ENCODE data around the gene WASF3. TPM values are rescaled to one million over a fixed set of nuclear protein-coding genes. Genes with fewer than 3 reads are reported as not detected.

The WASF3 gene
- total and polyA plus RNA-seq, 10 of the 15 experiments (the other 5 are each of a cell fraction or from before 2014, with no cell fraction given): under 0.01 to 0.10 (median 0.01) TPM; not detected in 7

DNA sequence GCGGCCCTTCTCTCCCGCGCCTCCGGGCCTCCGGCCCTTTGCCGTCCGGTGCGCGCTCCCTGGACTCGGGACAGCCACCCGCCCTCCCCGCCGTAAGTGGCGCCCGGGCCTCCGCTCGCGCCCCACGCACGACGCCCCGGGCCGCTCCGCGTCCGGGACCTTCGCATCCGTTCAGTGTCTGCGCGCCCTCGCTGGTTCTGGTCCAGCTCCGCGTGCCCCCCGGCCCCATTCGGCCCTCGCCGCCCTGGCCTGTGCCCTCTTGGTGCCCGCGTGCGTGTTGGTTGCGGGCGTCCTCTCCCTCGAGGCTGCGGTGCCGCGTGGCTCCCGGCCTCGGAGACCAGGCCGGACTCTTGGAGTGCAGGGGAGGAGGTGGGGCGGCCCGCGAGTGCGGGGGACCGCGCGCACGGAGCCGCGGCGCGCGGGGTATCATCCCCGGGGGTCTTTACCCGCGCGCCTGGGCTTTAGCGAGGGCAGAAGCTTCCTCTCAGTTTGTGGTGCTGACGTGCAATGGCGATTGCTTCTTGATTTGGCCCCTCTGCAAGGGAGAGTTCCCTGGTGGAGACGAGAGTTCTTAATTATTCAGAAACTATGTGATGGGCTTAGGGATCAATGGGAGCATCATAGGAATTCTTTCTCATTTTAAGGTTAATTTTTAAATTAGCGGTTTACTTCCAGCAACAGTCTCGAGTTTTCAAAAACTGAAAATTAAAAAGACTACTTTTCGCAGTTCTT lies 757 bp downstream of the WASF3 start:
- RAD21 ChIA-PET (ENCODE audit: unreplicated experiment): no interaction called here
- no peak overlapping the region for H2AFZ ChIP-seq (ENCODE audit: control insufficient read depth, low read depth, low read length)
- H3K9ac ChIP-seq (ENCODE audit: control insufficient read depth, insufficient read depth, low read length): no peak overlapping the region
- no peak for TF ChIP-seq ZNF207 (IDR thresholded peaks at IDR 0.05; ENCODE audit: borderline replicate concordance)
- TF ChIP-seq CHD2 (IDR thresholded peaks at IDR 0.05; ENCODE audit: borderline replicate concordance, low read depth, low read length): no peak
- no peak for TF ChIP-seq POLR2A (IDR thresholded peaks at IDR 0.05; ENCODE audit: low read depth, low read length)
- TF ChIP-seq, protein P1, sequence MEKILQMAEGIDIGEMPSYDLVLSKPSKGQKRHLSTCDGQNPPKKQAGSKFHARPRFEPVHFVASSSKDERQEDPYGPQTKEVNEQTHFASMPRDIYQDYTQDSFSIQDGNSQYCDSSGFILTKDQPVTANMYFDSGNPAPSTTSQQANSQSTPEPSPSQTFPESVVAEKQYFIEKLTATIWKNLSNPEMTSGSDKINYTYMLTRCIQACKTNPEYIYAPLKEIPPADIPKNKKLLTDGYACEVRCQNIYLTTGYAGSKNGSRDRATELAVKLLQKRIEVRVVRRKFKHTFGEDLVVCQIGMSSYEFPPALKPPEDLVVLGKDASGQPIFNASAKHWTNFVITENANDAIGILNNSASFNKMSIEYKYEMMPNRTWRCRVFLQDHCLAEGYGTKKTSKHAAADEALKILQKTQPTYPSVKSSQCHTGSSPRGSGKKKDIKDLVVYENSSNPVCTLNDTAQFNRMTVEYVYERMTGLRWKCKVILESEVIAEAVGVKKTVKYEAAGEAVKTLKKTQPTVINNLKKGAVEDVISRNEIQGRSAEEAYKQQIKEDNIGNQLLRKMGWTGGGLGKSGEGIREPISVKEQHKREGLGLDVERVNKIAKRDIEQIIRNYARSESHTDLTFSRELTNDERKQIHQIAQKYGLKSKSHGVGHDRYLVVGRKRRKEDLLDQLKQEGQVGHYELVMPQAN (conservative IDR thresholded peaks at IDR 0.05): no peak
- TF ChIP-seq NFXL1 (IDR thresholded peaks at IDR 0.05; ENCODE audit: borderline replicate concordance): no peak
- ATAC-seq (no peak), DNase-seq (ENCODE audit: low read depth, low spot score) (no peak), FAIRE-seq (no peak)
- no peaks in the 10 kb centered on the region for H4K20me1 ChIP-seq (ENCODE audit: control insufficient read depth, insufficient read depth)
- peak overlapping the region; percentile 33; the same call in 1 of the 2 replicates for H3K4me2 ChIP-seq (ENCODE audit: control insufficient read depth, insufficient read depth)
- in situ Hi-C loops (cut with MboI): no loop called here
- H3K27ac ChIP-seq (ENCODE audit: control insufficient read depth, insufficient read depth): no peak overlapping the region
- no peaks in the 10 kb centered on the region for H3K4me1 ChIP-seq (ENCODE audit: control insufficient read depth, insufficient read depth, low read length)
- H3K4me3 ChIP-seq: no peak overlapping the region
- H3K27me3 ChIP-seq (replicated peaks in 1 of 2; ENCODE audit: control insufficient read depth in 2 of 2, insufficient read depth in 2 of 2, low read length in 1 of 2): peaks cover 0 to 3% of the 10 kb centered on the region in 2 experiments; a peak in 3 of 4 replicates
- H3K36me3 ChIP-seq (ENCODE audit: control insufficient read depth in 2 of 2, insufficient read depth in 2 of 2, low read length in 1 of 2): no peaks in the 10 kb centered on the region
- WGBS (ENCODE audit: insufficient coverage, insufficient replicate concordance, low lambda C conversion rate, missing lambda C conversion rate): 18% methylated on average over 34 of the region's 73 CpGs
- SMC1A ChIA-PET (ENCODE audit: uncharacterized antibody, unreplicated experiment): no interaction called here
- CTCF ChIA-PET: no interaction called here
- H3K79me2 ChIP-seq (ENCODE audit: control insufficient read depth, insufficient read depth, low read length): no peaks in the 10 kb centered on the region
- POLR2A ChIA-PET: no interaction called here
- intact Hi-C loops (cut with micrococcal nuclease; ENCODE audit: unreplicated experiment): no loop called here
- no TSS peak for BruUV-seq (replicated peaks)
- no peaks in the 10 kb centered on the region; the same call in 2 of the 3 replicates for H3K9me3 ChIP-seq (replicated peaks; ENCODE audit: control insufficient read depth, insufficient read depth, low read length)
